Spleen (tissue), 7 donors: ENCODE data around the gene APCDD1L.

Experiments
- POLR2A ChIP-seq, 3 donors: fragments of 450-650 bp; IDR thresholded peaks; one replicate each; pipeline ENCODE4 v1.5.1; 2017; ENCODE audit warnings: antibody characterized with exemption in 3 of 3, mild to moderate bottlenecking in 1 of 3
- POLR2AphosphoS5 ChIP-seq, 3 donors: sonication (generic); formaldehyde crosslinking; IDR thresholded peaks; one replicate each; pipeline ENCODE4 v1.5.1; 2017; ENCODE audit warnings: antibody characterized with exemption in 3 of 3
- TF ChIP-seq, protein P1 (sequence below), 11 experiments: fragments of 200-600 bp in 7 of 11; fragments of 450-650 bp in 4 of 11; sonication (generic) in 4 of 11; IDR thresholded peaks in 8 of 11; conservative IDR thresholded peaks in 3 of 11; 1 replicate in 7 of 11; 2 replicates in 4 of 11; pipeline versions ENCODE4 v1.4.0 to v1.8.0; 2016 to 2021; ENCODE audit warnings: antibody characterized with exemption in 11 of 11, inconsistent platforms in 4 of 11, mild to moderate bottlenecking in 1 of 11
- donor health status: DM: no; HTN: no; CAD: no; lungs with moderate emphysema.
- donor health status: DM: no; HTN: no; CAD: no.
- donor health status: DM: no; HTN: no; CAD: no.

DNA sequence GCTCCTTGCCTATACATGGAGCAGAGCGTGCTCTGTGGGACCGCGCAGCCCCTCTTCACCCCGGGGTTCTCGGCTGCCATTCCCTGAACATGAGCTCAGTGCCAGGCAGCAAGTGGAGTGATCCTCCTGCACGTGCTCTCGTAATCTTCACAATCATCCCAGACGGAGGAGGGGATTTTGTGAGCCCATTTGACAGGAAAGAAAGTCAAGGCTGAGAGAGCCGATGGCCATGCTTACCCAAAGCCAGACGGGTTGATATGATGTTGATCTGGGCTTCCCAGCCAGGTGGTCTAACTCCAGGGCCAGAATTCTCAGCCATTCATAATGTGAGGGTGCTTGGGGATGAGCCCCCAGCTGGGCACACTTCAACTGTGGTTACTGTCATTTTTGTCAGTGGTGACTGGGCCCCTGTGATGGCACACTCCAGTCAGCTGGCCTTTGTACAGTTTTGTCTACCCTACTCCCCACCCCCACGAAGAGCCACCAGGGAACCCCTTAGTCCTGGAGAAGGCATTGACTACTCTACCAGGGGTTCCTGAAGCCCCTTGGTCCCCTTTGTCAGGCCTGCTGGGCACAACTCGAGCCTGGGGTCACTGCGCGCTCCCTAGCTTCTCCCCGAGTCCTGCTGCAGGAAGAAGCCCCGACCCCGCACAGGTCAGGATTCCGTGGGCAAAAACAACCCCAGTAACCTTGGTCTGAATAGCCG is 1.5 kb downstream of the APCDD1L start:
- TF ChIP-seq, protein P1, sequence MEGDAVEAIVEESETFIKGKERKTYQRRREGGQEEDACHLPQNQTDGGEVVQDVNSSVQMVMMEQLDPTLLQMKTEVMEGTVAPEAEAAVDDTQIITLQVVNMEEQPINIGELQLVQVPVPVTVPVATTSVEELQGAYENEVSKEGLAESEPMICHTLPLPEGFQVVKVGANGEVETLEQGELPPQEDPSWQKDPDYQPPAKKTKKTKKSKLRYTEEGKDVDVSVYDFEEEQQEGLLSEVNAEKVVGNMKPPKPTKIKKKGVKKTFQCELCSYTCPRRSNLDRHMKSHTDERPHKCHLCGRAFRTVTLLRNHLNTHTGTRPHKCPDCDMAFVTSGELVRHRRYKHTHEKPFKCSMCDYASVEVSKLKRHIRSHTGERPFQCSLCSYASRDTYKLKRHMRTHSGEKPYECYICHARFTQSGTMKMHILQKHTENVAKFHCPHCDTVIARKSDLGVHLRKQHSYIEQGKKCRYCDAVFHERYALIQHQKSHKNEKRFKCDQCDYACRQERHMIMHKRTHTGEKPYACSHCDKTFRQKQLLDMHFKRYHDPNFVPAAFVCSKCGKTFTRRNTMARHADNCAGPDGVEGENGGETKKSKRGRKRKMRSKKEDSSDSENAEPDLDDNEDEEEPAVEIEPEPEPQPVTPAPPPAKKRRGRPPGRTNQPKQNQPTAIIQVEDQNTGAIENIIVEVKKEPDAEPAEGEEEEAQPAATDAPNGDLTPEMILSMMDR (IDR thresholded peaks at IDR 0.05 in 8 of 11, conservative IDR thresholded peaks at IDR 0.05 in 3 of 11): no peak
- no peak for TF ChIP-seq POLR2AphosphoS5 (IDR thresholded peaks at IDR 0.05)
- no peak for TF ChIP-seq POLR2A (IDR thresholded peaks at IDR 0.05)
